ENCODE data around the gene CYP4A11.
"Not testable (repeated sequence)": the region's sequence is repeated elsewhere in the genome, so short reads cannot be mapped to it uniquely, and the experiment has no call there.

Gene CYP4A11

GRCh38 chr1:46910790-46911189 lies 30.5 kb downstream of the CYP4A11 start:
- DNase-seq (ENCODE audit: low read depth, low spot score): no peak

GRCh38 chr1:46903481-46903880 lies 37.8 kb downstream of the CYP4A11 start:
- DNase-seq (ENCODE audit: low read depth, low spot score): no peak

GRCh38 chr1:46900401-46900800 lies 40.9 kb downstream of the CYP4A11 start:
- no peak for DNase-seq (ENCODE audit: low read depth, low spot score)

GRCh38 chr1:46881656-46882055 lies 59.6 kb downstream of the CYP4A11 start:
- not testable (repeated sequence) for DNase-seq (ENCODE audit: low read depth, low spot score)
